RWPE2 (cell line): ENCODE measurements around the gene ADRA2B.

Experiments
- ATAC-seq: fragments of 200-7000 bp; cut with Tn5 transposase; 3 replicates; pipeline ENCODE4 v1.9.1; 2021; ENCODE audit warnings: low read depth
- DNase-seq: peaks from one replicate; pipeline ENCODE4 v3.0.0-alpha.2; 2020; ENCODE audit warnings: low spot score
- H3K27ac ChIP-seq: fragments of 450-650 bp; 2 replicates; pipeline ENCODE4 v1.5.1; 2017; ENCODE audit warnings: mild to moderate bottlenecking; ENCODE audit not compliant: poor library complexity, severe bottlenecking
- H3K27me3 ChIP-seq: fragments of 250-450 bp; sonication (Bioruptor Pico); 2 replicates; pipeline ENCODE4 v1.5.1; 2021; ENCODE audit warnings: mild to moderate bottlenecking, moderate library complexity; ENCODE audit not compliant: insufficient read depth, poor library complexity, severe bottlenecking
- H3K36me3 ChIP-seq: fragments of 250-450 bp; sonication (Bioruptor Pico); 2 replicates; pipeline ENCODE4 v1.5.1; 2020; ENCODE audit warnings: low read depth, mild to moderate bottlenecking, moderate library complexity
- H3K4me1 ChIP-seq: fragments of 250-450 bp; sonication (Bioruptor Pico); 2 replicates; pipeline ENCODE4 v1.5.1; 2021; ENCODE audit warnings: mild to moderate bottlenecking, moderate library complexity; ENCODE audit not compliant: insufficient read depth, poor library complexity, severe bottlenecking
- H3K4me3 ChIP-seq: fragments of 250-450 bp; sonication (Bioruptor Pico); 2 replicates; pipeline ENCODE4 v1.5.1; 2021; ENCODE audit warnings: mild to moderate bottlenecking, moderate library complexity; ENCODE audit not compliant: severe bottlenecking
- H3K9me3 ChIP-seq: fragments of 250-450 bp; sonication (Bioruptor Pico); 2 replicates; pipeline ENCODE4 v1.5.1; 2021; ENCODE audit warnings: mild to moderate bottlenecking, moderate library complexity; ENCODE audit not compliant: severe bottlenecking
- CTCF ChIP-seq: fragments of 450-650 bp; IDR thresholded peaks from one replicate; pipeline ENCODE4 v1.5.1; 2017; ENCODE audit warnings: mild to moderate bottlenecking, moderate library complexity; ENCODE audit not compliant: poor library complexity, severe bottlenecking

The ADRA2B gene

GRCh38 chr2:96156011-96156820 lies 39.8 kb upstream of the ADRA2B start:
- H3K9me3 ChIP-seq: no peaks in the 10 kb centered on the region
- ATAC-seq (no peak), DNase-seq (no peak)
- no peaks in the 10 kb centered on the region for H3K4me1 ChIP-seq
- H3K27me3 ChIP-seq: no peaks in the 10 kb centered on the region
- no peaks in the 10 kb centered on the region for H3K36me3 ChIP-seq
- TF ChIP-seq CTCF: no peak
- H3K4me3 ChIP-seq: no peak overlapping the region
- H3K27ac ChIP-seq: no peak overlapping the region

GRCh38 chr2:96154506-96155380 lies 38.4 kb upstream of the ADRA2B start:
- DNase-seq: peak; percentile 45
- Histone ChIP-seq H3K4me1 (no peaks in the 10 kb centered on the region), H3K27me3 (no peaks in the 10 kb centered on the region), H3K4me3 (no peak overlapping the region), H3K27ac (no peak overlapping the region), H3K9me3 (no peaks in the 10 kb centered on the region), H3K36me3 (no peaks in the 10 kb centered on the region)
- no peak for ATAC-seq
- TF ChIP-seq CTCF: no peak

- no peaks in the 10 kb centered on the region for H3K27me3 ChIP-seq
- no peak overlapping the region for H3K27ac ChIP-seq
- no peak for TF ChIP-seq CTCF
- ATAC-seq: no peak
- no peaks in the 10 kb centered on the region for H3K36me3 ChIP-seq
- no peak overlapping the region for H3K4me3 ChIP-seq
- DNase-seq: peak; percentile 45
- no peaks in the 10 kb centered on the region for H3K4me1 ChIP-seq
- H3K9me3 ChIP-seq: no peaks in the 10 kb centered on the region
These were observed 37.6 kb upstream of the ADRA2B start for GRCh38 chr2:96153991-96154431.

- Histone ChIP-seq H3K4me1 (no peaks in the 10 kb centered on the region), H3K36me3 (no peaks in the 10 kb centered on the region), H3K9me3 (no peaks in the 10 kb centered on the region), H3K27ac (no peak overlapping the region), H3K27me3 (no peaks in the 10 kb centered on the region), H3K4me3 (no peak overlapping the region)
- ATAC-seq (no peak), DNase-seq (peak; percentile 42)
- TF ChIP-seq CTCF: no peak
These were observed 36.9 kb upstream of the ADRA2B start for GRCh38 chr2:96153291-96153713.
